Nephron progenitor cell (in vitro differentiated cells): ENCODE measurements around the gene GPHN.
"Not testable (repeated sequence)": the region's sequence is repeated elsewhere in the genome, so short reads cannot be mapped to it uniquely, and the experiment has no call there.

ENCODE experiments used
- DNase-seq: peaks from one replicate; pipeline ENCODE4 v3.0.0; 2021
- H3K27ac Mint-ChIP-seq: 2 replicates; pipeline ENCODE4 v1.8.0; 2021; ENCODE audit warnings: mild to moderate bottlenecking, moderate library complexity, mixed read lengths
- H3K27me3 Mint-ChIP-seq: 2 replicates; pipeline ENCODE4 v1.8.0; 2021; ENCODE audit warnings: mild to moderate bottlenecking, low read depth, mixed read lengths; ENCODE audit not compliant: poor library complexity
- H3K36me3 Mint-ChIP-seq: 2 replicates; pipeline ENCODE4 v1.8.0; 2021; ENCODE audit warnings: low read depth, mixed read lengths
- H3K4me1 Mint-ChIP-seq: 2 replicates; pipeline ENCODE4 v1.8.0; 2021; ENCODE audit warnings: mixed read lengths
- H3K4me3 Mint-ChIP-seq: 2 replicates; pipeline ENCODE4 v1.8.0; 2021; ENCODE audit warnings: mild to moderate bottlenecking, moderate library complexity, mixed read lengths
- H3K9me3 Mint-ChIP-seq: 2 replicates; pipeline ENCODE4 v1.8.0; 2021; ENCODE audit warnings: mild to moderate bottlenecking, moderate library complexity, mixed read lengths
- TF ChIP-seq, protein P1 (sequence below): fragments of 200-600 bp; sonication (generic); IDR thresholded peaks from 2 replicates; pipeline ENCODE4 v1.5.0; 2021; ENCODE audit warnings: antibody characterized with exemption

The GPHN gene

GRCh38 chr14:66696326-66696725 lies 188.4 kb downstream of the GPHN start:
- no peak overlapping the region for H3K27ac Mint-ChIP-seq
- no peak overlapping the region for H3K4me3 Mint-ChIP-seq
- H3K4me1 Mint-ChIP-seq, result no peaks in the 10 kb centered on the region
- TF ChIP-seq, protein P1, sequence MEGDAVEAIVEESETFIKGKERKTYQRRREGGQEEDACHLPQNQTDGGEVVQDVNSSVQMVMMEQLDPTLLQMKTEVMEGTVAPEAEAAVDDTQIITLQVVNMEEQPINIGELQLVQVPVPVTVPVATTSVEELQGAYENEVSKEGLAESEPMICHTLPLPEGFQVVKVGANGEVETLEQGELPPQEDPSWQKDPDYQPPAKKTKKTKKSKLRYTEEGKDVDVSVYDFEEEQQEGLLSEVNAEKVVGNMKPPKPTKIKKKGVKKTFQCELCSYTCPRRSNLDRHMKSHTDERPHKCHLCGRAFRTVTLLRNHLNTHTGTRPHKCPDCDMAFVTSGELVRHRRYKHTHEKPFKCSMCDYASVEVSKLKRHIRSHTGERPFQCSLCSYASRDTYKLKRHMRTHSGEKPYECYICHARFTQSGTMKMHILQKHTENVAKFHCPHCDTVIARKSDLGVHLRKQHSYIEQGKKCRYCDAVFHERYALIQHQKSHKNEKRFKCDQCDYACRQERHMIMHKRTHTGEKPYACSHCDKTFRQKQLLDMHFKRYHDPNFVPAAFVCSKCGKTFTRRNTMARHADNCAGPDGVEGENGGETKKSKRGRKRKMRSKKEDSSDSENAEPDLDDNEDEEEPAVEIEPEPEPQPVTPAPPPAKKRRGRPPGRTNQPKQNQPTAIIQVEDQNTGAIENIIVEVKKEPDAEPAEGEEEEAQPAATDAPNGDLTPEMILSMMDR, result no peak
- no peak for DNase-seq
- peaks cover 11% of the 10 kb centered on the region for H3K9me3 Mint-ChIP-seq
- peaks cover 10% of the 10 kb centered on the region for H3K36me3 Mint-ChIP-seq
- no peaks in the 10 kb centered on the region for H3K27me3 Mint-ChIP-seq

DNA sequence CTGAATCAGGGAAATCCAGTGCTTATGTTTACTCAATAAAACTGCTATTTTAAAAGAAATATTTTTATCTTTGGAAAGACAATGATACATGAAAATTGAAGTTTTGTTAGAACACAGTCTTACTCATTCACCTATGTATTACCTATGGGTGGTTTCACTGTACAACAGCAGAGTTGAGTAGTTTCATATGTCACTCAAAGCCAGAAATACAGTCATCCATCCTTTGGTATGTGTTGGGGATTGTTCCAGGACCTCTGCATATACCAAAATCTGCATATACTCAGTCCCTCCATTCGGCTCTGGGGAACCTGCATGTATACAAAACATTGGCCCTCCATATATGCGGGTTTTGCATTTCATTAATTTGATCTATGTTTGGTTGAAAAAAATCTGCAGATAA lies 190.6 kb downstream of the GPHN start:
- Mint-ChIP-seq H3K4me1 (no peaks in the 10 kb centered on the region), H3K9me3 (peaks cover 24% of the 10 kb centered on the region), H3K27me3 (no peaks in the 10 kb centered on the region), H3K4me3 (no peak overlapping the region), H3K27ac (no peak overlapping the region), H3K36me3 (peaks cover 11% of the 10 kb centered on the region)
- TF ChIP-seq, protein P1, result no peak
- DNase-seq, result no peak

DNA sequence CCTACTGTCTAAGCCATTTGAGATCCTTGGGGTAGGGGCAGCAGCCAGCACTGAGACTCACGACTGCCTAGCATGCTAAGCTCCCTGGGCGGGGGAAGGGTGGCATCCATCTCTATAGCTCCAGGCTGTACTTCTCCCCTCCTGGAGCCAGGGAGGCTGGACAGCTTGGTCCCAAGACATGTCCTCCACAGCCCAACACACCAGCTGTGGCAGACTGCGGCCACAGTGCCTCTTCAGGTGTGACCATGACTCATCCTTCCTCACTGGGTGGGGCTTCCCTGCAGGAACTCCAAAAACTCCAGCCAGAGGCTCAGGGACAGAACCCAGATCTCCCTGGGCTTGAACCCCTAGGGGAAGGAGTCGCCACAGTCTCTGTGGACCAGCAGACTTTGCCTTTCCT lies 193.9 kb downstream of the GPHN start:
- Mint-ChIP-seq H3K4me3 (no peak overlapping the region), H3K27ac (no peak overlapping the region), H3K36me3 (peaks cover 11% of the 10 kb centered on the region), H3K9me3 (peaks cover 58% of the 10 kb centered on the region), H3K27me3 (no peaks in the 10 kb centered on the region), H3K4me1 (no peaks in the 10 kb centered on the region)
- DNase-seq, result no peak
- TF ChIP-seq, protein P1, result no peak

DNA sequence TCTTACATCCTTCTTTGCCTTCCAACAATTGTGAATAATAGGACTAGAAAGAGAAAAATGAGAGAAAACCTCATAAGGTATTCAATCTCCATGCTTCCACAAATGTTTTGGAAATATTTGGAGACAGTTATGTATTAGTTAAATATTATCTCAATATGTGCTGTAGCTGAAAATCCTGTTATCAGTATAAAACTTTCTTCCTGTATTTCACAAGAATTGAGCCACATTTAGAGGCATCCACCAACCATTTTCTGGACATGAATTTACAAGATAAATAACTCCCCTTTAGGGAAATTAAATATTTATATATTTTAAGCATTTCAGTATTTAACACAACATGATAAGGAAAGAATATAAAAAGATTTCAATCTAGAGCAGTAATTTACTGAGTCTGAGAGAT lies 200.3 kb downstream of the GPHN start:
- H3K4me3 Mint-ChIP-seq, result no peak overlapping the region
- H3K4me1 Mint-ChIP-seq, result no peaks in the 10 kb centered on the region
- no peak for DNase-seq
- H3K27me3 Mint-ChIP-seq, result no peaks in the 10 kb centered on the region
- H3K9me3 Mint-ChIP-seq, result peaks cover 52% of the 10 kb centered on the region
- no peak overlapping the region for H3K27ac Mint-ChIP-seq
- TF ChIP-seq, protein P1, result no peak
- H3K36me3 Mint-ChIP-seq, result peaks cover 10% of the 10 kb centered on the region

GRCh38 chr14:66709291-66709690 lies 201.3 kb downstream of the GPHN start:
- H3K27ac Mint-ChIP-seq, result no peak overlapping the region
- no peak for DNase-seq
- H3K36me3 Mint-ChIP-seq, result peaks cover 17% of the 10 kb centered on the region
- H3K4me1 Mint-ChIP-seq, result no peaks in the 10 kb centered on the region
- H3K4me3 Mint-ChIP-seq, result no peak overlapping the region
- H3K9me3 Mint-ChIP-seq, result peaks cover 54% of the 10 kb centered on the region
- TF ChIP-seq, protein P1, result no peak
- no peaks in the 10 kb centered on the region for H3K27me3 Mint-ChIP-seq

- peaks cover 53% of the 10 kb centered on the region for H3K9me3 Mint-ChIP-seq
- H3K4me3 Mint-ChIP-seq, H3K27me3 Mint-ChIP-seq, H3K4me1 Mint-ChIP-seq, H3K27ac Mint-ChIP-seq, DNase-seq: not testable (repeated sequence)
- peaks cover 40% of the 10 kb centered on the region for H3K36me3 Mint-ChIP-seq
Measured at GRCh38 chr14:66714291-66714690, 206.3 kb downstream of the GPHN start.

- not testable (repeated sequence) for H3K27me3 Mint-ChIP-seq, H3K27ac Mint-ChIP-seq, H3K4me1 Mint-ChIP-seq, H3K4me3 Mint-ChIP-seq, DNase-seq
- peaks cover 56% of the 10 kb centered on the region for H3K9me3 Mint-ChIP-seq
- H3K36me3 Mint-ChIP-seq, result peaks cover 45% of the 10 kb centered on the region
Measured at GRCh38 chr14:66715313-66715712, 207.4 kb downstream of the GPHN start.
